A673 (cell line): ENCODE results near the gene SMAD9.

Source experiments
- CTCF ChIP-seq: fragments of 300-800, 200-600 bp; sonication (generic); conservative IDR thresholded peaks from 2 replicates; pipeline ENCODE4 v1.5.1; 2017; ENCODE audit warnings: low read depth, mild to moderate bottlenecking, antibody characterized with exemption, low read length, moderate library complexity, mixed read lengths
- EZH2 ChIP-seq: fragments of 200-600 bp; sonication (generic); IDR thresholded peaks from 2 replicates; pipeline ENCODE4 v1.6.1; 2017; ENCODE audit warnings: borderline replicate concordance, low read depth, mild to moderate bottlenecking, mixed read lengths, antibody characterized with exemption, low read length; ENCODE audit not compliant: poor library complexity, severe bottlenecking

GRCh38 chr13:36862722-36863121 lies 57.3 kb downstream of the SMAD9 start:
- no peak for TF ChIP-seq CTCF
- no peak for TF ChIP-seq EZH2
